ENCODE measurements around the gene ADRA2C.
"Not testable (repeated sequence)": the region's sequence is repeated elsewhere in the genome, so short reads cannot be mapped to it uniquely, and the experiment has no call there.

ADRA2C gene

DNA sequence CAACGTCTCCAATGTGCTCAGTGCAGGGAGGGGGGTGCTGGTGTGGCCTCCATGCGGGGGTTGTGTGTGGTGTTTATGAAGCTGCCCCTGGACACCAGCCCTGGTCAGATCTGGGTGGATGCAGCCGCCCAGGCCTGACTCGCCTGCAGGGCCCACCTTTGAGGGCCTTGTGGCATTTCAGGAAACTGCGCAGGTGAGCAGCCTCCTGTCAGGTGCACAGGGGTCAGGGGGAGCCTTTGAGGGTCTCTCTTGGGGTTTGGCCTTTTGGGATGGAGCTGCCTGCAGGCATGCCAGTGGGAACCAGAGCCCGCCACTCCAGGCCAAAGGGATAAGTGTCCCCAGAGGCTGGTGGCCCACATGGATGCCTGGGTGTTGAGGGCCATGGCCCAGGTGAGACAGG lies 45.4 kb downstream of the ADRA2C start:
- Histone ChIP-seq H3K9ac (ENCODE audit: low read length) (no peak overlapping the region), H3K4me3 (ENCODE audit: low read length) (no peak overlapping the region), H3K27me3 (replicated peaks; ENCODE audit: control insufficient read depth, insufficient read depth, low read length) (peaks cover 55% of the 10 kb centered on the region), H3K36me3 (ENCODE audit: control insufficient read depth, insufficient read depth, low read length, severe bottlenecking) (no peaks in the 10 kb centered on the region), H3K9me3 (ENCODE audit: control insufficient read depth, low read length) (no peaks in the 10 kb centered on the region), H3K4me1 (ENCODE audit: control insufficient read depth, insufficient read depth, low read length) (no peaks in the 10 kb centered on the region)
- DNase-seq (ENCODE audit: low read depth) = no peak

GRCh38 chr4:3812211-3812934 lies 46.2 kb downstream of the ADRA2C start:
- Histone ChIP-seq H3K9ac (ENCODE audit: low read length) (no peak overlapping the region), H3K9me3 (ENCODE audit: control insufficient read depth, low read length) (peaks cover 7% of the 10 kb centered on the region), H3K36me3 (ENCODE audit: control insufficient read depth, insufficient read depth, low read length, severe bottlenecking) (no peaks in the 10 kb centered on the region), H3K4me1 (ENCODE audit: control insufficient read depth, insufficient read depth, low read length) (no peaks in the 10 kb centered on the region), H3K27me3 (replicated peaks; ENCODE audit: control insufficient read depth, insufficient read depth, low read length) (peaks cover 55% of the 10 kb centered on the region), H3K4me3 (ENCODE audit: low read length) (no peak overlapping the region)
- DNase-seq (ENCODE audit: low read depth) = no peak

- Histone ChIP-seq H3K9ac (ENCODE audit: low read length) (no peak overlapping the region), H3K4me3 (ENCODE audit: low read length) (no peak overlapping the region)
- no peak for DNase-seq (ENCODE audit: low read depth)
Measured at GRCh38 chr4:3813151-3814052, 47.2 kb downstream of the ADRA2C start.

DNA sequence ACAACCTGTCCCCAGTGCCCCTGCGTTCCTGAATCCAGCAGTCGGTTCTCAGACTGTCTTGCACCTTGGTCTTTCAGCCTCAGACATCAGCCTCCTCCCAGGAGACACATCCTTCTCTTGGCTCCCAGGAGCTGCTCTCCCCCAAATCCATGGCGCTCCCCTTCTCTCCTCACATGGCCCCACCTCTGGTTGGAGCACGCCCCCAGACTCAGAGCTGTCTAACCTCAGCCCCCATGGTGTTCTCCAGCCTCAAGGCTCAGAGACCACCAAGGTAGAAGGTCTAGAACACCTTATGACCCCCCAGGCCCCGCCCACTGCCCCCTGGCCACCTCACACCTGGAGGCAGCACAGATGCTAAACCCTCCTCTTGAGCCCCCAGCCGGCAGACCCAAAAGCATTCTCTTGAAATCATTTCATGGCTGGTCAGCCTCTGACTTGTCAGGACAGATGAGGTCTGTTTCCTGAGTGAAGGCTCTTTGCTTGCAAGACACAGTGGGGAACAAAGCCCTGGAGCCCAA lies 47.9 kb downstream of the ADRA2C start:
- Histone ChIP-seq H3K4me1 (ENCODE audit: control insufficient read depth, insufficient read depth, low read length) (no peaks in the 10 kb centered on the region), H3K9ac (ENCODE audit: low read length) (no peak overlapping the region), H3K4me3 (ENCODE audit: low read length) (no peak overlapping the region), H3K36me3 (ENCODE audit: control insufficient read depth, insufficient read depth, low read length, severe bottlenecking) (no peaks in the 10 kb centered on the region), H3K27me3 (replicated peaks; ENCODE audit: control insufficient read depth, insufficient read depth, low read length) (peaks cover 45% of the 10 kb centered on the region), H3K9me3 (ENCODE audit: control insufficient read depth, low read length) (peaks cover 9% of the 10 kb centered on the region)
- DNase-seq (ENCODE audit: low read depth) = no peak

More at GRCh38 chr4:3813151-3814052, 47.2 kb downstream of the ADRA2C start:
- Histone ChIP-seq H3K4me1 (ENCODE audit: control insufficient read depth, insufficient read depth, low read length) (no peaks in the 10 kb centered on the region), H3K27me3 (replicated peaks; ENCODE audit: control insufficient read depth, insufficient read depth, low read length) (peaks cover 47% of the 10 kb centered on the region), H3K36me3 (ENCODE audit: control insufficient read depth, insufficient read depth, low read length, severe bottlenecking) (no peaks in the 10 kb centered on the region), H3K9me3 (ENCODE audit: control insufficient read depth, low read length) (peaks cover 9% of the 10 kb centered on the region)

DNA sequence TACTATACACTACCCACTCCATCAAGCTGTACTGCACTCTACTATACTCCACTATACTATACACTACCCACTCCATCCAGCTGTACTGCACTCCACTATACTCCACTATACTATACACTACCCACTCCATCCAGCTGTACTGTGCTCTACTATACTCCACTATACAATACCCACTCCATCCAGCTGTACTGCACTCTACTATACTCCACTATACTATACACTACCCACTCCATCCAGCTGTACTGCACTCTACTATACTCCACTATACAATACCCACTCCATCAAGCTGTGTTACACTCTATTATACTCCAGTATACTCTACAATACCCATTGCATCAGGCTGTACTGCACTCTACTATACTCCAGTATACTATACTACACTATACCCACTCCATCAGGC lies 48.7 kb downstream of the ADRA2C start:
- DNase-seq (ENCODE audit: low read depth); H3K4me1 ChIP-seq (ENCODE audit: control insufficient read depth, insufficient read depth, low read length); H3K9me3 ChIP-seq (ENCODE audit: control insufficient read depth, low read length); H3K4me3 ChIP-seq (ENCODE audit: low read length); H3K36me3 ChIP-seq (ENCODE audit: control insufficient read depth, insufficient read depth, low read length, severe bottlenecking); H3K9ac ChIP-seq (ENCODE audit: low read length): not testable (repeated sequence)
- peaks cover 46% of the 10 kb centered on the region for H3K27me3 ChIP-seq (replicated peaks; ENCODE audit: control insufficient read depth, insufficient read depth, low read length)

DNA sequence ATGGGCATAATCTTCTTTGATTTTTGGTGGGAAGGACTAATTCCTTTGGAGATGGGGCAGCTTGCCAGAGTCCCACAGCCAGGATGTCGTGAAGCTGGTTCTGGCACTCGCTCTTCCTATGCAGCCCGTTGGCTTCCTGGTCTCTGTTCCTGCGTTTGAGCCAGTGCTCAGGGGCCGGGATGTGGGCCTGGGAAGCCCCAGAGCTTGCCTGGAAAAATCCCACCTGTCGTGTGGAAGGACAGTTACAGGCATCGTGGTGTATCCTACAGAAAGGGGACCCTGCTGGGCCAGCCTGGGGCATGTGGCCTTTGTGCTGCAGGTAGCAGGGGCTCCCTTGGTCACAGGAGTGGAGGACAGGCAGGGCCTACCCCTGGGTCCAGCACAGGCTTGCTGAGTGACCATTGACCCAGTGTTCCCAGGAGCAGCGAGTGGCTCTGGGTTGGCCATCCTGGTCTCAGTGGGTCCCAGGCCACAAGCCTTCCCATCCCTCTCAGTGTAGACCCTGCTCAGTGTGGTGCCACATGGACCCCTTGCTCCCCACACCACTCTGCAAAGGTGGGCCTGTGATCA lies 50.2 kb downstream of the ADRA2C start:
- H3K9ac ChIP-seq (ENCODE audit: low read length) = no peak overlapping the region
- peaks cover 43% of the 10 kb centered on the region for H3K27me3 ChIP-seq (replicated peaks; ENCODE audit: control insufficient read depth, insufficient read depth, low read length)
- H3K36me3 ChIP-seq (ENCODE audit: control insufficient read depth, insufficient read depth, low read length, severe bottlenecking) = no peaks in the 10 kb centered on the region
- no peak for DNase-seq (ENCODE audit: low read depth)
- H3K4me3 ChIP-seq (ENCODE audit: low read length) = no peak overlapping the region
- no peaks in the 10 kb centered on the region for H3K4me1 ChIP-seq (ENCODE audit: control insufficient read depth, insufficient read depth, low read length)
- peaks cover 9% of the 10 kb centered on the region for H3K9me3 ChIP-seq (ENCODE audit: control insufficient read depth, low read length)

- no peaks in the 10 kb centered on the region for H3K36me3 ChIP-seq (ENCODE audit: control insufficient read depth, insufficient read depth, low read length, severe bottlenecking)
- no peak overlapping the region for H3K9ac ChIP-seq (ENCODE audit: low read length)
- no peak overlapping the region for H3K4me3 ChIP-seq (ENCODE audit: low read length)
- no peaks in the 10 kb centered on the region for H3K4me1 ChIP-seq (ENCODE audit: control insufficient read depth, insufficient read depth, low read length)
- peaks cover 42% of the 10 kb centered on the region for H3K27me3 ChIP-seq (replicated peaks; ENCODE audit: control insufficient read depth, insufficient read depth, low read length)
- H3K9me3 ChIP-seq (ENCODE audit: control insufficient read depth, low read length) = peaks cover 9% of the 10 kb centered on the region
- no peak for DNase-seq (ENCODE audit: low read depth)
Measured at GRCh38 chr4:3816983-3817960, 51.1 kb downstream of the ADRA2C start.
